GM19193 (cell line): Measurements from ENCODE around the gene TP53AIP1.

ENCODE experiments used
- POLR2A ChIP-seq: IDR thresholded peaks from 4 replicates; pipeline ENCODE4 v1.6.1; 2011; ENCODE audit not compliant: insufficient read depth, insufficient read length; ENCODE audit errors: extremely low read depth

TP53AIP1 gene

DNA sequence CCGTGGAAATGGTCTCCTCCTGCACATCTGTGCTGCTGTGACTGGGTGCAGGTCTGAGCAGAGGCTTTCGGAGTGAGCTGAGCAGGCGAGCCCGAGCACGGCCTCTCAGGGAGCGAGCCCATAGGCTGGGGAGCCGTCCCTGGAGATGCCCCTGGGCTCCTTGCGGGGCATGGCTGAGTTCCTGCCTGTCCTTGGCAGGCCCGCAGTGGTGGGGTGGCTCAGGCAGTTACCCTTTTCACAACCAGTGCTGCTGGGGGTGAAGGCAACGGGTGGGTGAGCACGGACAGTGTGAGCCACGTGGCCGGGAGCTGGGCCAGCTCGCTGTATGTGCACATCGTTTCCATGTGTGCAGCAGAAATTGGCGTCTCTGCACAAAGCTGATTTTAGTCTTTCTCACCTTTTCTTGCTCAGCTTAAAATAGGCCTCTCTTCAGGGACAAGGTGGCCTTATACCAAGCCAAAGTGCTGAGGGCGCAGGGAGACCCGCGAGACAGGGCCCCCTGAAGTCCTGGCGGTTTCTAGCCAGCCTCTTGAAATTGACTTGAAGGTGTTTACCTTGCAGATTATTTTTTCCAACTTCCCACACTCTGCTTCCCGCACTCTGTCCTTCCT, at the start of gene TP53AIP1:
Gene TP53AIP1 (minus strand): TSS at position 55 of the 611 bp plus-strand sequence. CDS start 5,053 bp downstream, outside the sequence.
- TF ChIP-seq POLR2A, result no peak

GRCh38 chr11:128988242-128988970, 45.7 kb upstream of the TP53AIP1 start:
- no peak for TF ChIP-seq POLR2A

GRCh38 chr11:128985880-128986279, 43.2 kb upstream of the TP53AIP1 start:
- TF ChIP-seq POLR2A, result no peak

GRCh38 chr11:128983023-128983422, 40.4 kb upstream of the TP53AIP1 start:
- TF ChIP-seq POLR2A, result no peak

DNA sequence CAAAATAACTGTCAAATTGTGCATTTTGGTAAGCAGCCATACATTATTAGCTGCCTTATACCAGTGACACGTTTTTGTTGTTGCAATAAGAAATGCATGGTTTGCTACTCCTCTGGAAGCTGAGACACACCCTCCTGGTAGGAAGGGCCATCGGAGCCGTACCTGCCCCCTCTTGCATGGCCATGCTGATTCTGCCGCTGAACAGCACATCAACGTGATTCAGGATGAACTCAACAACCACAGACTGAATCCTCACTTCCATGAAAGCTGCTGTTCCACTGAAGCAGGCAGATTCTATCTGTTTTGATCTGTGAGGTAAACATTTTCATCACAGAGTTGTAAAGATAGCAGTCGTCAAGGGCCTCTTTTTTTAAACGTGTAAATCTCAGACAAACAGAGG, 38.6 kb upstream of the TP53AIP1 start:
- no peak for TF ChIP-seq POLR2A

GRCh38 chr11:128970598-128971190, 28.0 kb upstream of the TP53AIP1 start:
- TF ChIP-seq POLR2A, result no peak

DNA sequence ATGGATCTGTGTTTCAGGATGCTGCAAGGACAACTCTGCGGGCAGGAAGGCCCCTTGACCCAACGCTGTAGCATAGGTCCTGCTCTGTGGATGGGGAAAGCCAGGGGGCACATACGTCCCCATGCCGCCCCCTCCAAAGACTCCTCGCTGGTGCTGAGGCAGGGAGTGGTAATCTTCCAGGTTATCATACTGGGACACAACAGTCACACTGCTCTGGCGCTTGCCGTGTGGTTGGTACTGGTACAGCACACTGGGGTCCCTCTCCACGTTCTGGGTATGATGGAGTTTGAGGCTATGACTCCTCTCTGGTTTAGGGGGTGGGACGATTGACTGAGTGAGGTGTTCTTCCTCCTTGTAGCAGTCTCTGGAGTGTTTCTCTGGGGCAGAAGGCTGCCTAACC, 26.2 kb upstream of the TP53AIP1 start:
- no peak for TF ChIP-seq POLR2A

DNA sequence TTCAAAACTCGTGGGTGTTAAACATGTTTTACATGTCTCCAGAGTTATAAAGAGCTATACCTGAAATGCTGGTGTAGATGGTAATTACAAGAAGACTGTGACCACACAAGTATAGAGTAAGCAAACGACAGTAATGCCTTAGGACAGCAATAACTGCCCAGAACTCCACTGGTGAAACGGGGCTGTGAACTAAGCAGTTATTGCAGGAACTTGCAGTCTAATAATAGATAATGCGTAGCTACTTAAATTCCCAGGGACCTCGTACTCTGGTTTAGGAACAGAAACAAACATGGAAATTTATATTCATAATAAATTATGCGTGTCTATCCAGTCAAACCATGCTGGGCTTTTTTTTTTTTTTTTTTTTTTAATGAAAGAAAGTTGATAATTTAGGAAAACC, 24.9 kb upstream of the TP53AIP1 start:
- TF ChIP-seq POLR2A, result no peak

GRCh38 chr11:128965485-128965884, 22.8 kb upstream of the TP53AIP1 start:
- no peak for TF ChIP-seq POLR2A

DNA sequence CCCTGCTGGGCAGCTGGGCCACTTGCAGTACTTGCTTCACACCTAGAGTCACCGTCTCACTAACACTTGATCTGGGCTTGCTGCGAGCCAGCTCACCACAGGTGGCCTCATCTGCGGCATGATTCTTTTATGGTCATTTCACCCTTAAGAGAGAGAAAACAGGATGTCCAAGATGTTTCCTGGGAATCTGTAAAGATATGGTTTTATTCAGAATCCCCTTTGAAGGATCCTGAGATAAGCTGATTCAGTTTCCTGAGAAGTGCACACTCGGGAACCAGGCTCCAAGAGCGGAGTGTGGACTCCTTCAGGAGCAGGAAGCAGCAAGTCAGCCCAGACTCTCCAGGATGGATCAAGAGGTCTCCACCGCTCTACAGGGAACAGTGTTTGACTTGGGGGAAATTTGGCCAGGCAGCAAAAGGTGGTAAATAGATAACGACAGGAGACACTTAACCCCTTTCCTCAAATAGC, 21.8 kb upstream of the TP53AIP1 start:
- no peak for TF ChIP-seq POLR2A

- no peak for TF ChIP-seq POLR2A
Observed at GRCh38 chr11:128963744-128964325, 21.2 kb upstream of the TP53AIP1 start.

DNA sequence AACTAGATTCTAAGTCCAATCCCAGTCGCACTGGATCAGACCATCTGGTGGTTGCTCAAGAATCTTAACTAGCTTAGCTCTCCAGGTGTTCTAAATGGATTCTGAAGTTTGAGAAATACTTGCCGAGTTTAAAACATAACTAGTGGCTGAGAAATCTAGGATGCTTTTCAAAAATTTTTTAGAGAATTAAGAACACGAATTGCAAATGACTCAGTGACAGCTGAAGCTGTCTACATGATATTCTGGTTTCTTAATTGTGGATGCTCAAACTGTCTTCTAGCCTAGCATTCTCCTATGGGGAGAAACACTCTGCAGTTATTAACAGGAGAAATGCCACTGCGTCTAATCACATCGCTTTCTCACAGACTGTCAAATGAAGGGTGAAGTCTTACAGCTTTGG, 20.2 kb upstream of the TP53AIP1 start:
- no peak for TF ChIP-seq POLR2A

DNA sequence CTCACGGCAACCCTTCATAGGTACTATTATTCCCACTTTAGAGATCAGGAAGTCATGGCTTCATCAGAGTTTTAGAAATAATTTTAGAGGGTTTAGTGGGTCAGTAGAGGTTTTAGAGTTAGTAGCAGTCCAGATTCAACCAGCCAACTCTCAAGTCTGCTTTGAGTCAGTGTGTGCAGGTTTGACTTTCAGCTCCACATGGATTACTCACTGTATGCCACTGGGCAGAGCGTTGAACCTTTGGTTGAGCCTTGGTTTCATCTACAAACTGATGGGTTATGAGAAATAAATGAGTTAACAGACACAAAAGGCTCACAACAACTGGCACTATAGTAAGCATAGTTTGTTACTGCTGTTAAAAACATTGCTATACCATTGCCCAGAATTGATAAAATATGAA, 19.0 kb upstream of the TP53AIP1 start:
- no peak for TF ChIP-seq POLR2A

GRCh38 chr11:128957202-128957482, 14.5 kb upstream of the TP53AIP1 start:
- no peak for TF ChIP-seq POLR2A

GRCh38 chr11:128956401-128957201, 13.9 kb upstream of the TP53AIP1 start:
- TF ChIP-seq POLR2A, result no peak
